GM19452 (cell line): ENCODE data around the gene PDZRN4.
"Not testable (repeated sequence)": the region's sequence is repeated elsewhere in the genome, so short reads cannot be mapped to it uniquely, and the experiment has no call there.

Experiments
- ATAC-seq: cut with Tn5 transposase; IDR thresholded peaks from one replicate; pipeline ENCODE4 v1.9.1; 2021; ENCODE audit not compliant: unreplicated experiment

The PDZRN4 gene

DNA sequence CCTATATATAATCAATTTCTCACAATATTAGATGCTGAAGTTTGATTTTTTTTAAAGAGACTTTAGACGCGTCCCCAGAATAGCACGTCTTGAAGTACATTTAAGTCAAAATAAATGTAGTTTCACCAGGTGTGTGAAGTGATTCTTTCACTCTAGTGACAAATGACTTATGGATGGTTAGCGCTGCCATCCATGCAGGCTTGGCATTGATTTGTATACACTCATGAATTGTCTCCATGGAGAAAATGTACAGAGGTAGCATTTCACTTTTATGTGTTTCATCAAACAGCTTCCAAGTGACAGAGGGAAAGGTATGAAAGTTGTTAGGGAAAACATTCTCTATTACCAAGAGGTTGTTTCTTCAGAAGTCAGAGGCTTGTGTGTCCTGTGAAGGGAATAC is 360.8 kb downstream of the PDZRN4 start:
- no peak for ATAC-seq

DNA sequence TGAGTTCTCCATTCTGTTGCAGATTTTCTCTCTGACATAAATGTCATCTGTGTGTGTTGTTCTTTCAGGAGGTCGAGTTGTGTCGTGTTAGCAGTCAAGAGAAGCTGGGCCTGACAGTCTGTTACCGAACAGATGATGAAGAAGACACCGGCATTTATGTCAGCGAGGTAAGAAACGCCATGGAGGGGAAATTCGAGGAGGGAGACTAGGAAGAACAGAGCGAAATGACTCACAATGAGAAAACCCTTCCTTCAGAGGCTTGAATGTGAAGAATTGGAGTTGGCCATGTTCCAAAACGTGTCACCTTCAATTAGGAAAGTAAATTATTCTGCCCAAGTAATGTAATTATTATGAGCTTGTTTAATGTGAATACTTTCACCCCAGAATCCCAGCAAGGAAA is 364.5 kb downstream of the PDZRN4 start:
- no peak for ATAC-seq

DNA sequence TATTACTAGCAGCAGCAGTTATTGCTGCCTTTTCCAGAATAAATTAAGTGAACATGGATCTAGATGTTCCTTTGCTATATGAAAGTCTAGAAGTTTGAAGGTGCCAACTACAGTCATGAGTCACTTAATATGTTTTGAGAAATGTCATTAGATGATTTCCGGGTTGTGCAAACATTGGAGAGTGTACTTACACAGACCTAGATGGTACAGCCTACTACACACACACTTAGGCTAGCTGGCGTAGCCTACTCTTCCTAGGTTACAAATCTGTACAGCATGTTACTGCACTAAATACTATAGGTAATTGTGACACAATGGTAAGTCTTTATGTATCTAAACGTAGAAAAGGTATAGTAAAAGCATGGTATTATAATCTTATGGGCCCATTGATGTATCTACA is 368.1 kb downstream of the PDZRN4 start:
- ATAC-seq = no peak

DNA sequence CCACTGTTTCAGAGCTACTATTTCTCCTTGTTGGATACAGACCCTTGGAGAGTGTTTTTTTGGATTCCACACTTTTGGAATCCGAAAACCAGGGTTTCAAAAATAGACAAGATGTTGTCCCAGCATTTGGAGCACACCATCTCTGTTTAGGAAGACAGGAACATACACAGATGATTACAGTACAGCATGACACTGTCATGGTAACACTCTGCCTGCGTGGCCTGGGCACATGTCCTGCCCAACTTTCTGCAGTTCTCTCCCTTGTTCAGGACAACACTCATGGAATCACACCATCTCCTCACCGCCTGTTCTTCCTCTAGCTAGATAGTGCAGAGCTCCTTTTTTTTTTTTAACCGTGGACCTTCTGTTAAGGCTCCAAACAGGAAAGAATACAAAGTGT is 369.2 kb downstream of the PDZRN4 start:
- ATAC-seq = no peak

DNA sequence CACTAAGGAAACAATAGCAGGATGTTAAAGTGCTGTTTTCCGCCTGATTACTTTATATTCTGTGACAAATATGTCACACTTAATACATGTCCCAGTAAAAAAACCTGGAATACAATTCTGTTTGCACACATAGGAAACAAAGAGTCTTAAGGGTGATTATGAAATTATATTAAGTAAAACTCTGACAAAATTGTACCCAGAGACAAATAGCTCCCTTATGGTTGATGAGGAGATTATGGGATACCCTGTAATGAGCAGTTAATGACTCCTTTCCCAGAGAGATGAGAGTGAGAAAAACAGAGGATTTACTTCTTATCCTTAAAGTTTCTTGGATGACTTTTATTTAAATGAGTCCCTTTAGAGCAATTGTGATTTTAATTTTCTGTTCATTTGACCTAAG is 370.6 kb downstream of the PDZRN4 start:
- ATAC-seq = no peak

DNA sequence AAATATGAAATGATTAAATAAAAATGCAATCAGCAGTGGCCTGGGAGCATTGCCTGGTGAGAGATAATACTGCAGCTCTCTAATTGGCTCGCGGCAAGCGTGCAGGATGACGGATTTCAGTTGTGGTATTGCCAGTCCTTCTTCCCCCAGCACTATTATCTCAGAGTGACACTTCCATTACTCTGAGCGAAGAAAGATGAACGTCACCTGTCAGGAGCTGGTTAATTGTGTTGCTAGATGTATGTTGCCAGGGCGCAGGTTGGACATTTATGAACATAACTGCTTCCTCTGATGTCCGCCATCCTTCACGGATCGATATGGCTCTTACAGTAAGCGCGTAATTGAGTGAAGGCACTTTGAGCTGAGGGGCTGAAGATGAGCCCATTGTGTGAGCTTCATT is 374.9 kb downstream of the PDZRN4 start:
- ATAC-seq = no peak

DNA sequence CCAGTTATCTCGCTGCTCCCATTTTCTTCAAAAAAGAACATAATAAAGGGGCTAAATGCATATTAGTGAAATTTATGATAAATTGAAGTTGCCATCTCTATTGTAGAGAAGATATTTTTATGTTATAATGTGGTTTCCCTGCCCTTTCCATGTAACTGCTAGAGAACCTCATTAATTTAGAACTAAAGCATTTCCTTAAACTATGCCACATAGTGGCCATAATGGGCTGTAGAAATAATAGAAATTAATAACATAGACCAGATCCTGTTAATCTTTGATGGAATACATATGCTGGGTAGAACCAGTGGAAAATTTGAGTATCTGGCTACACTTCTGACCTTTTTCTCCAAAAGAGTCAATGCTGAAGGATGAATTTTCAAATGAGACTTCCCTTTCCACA is 376.7 kb downstream of the PDZRN4 start:
- ATAC-seq = no peak

DNA sequence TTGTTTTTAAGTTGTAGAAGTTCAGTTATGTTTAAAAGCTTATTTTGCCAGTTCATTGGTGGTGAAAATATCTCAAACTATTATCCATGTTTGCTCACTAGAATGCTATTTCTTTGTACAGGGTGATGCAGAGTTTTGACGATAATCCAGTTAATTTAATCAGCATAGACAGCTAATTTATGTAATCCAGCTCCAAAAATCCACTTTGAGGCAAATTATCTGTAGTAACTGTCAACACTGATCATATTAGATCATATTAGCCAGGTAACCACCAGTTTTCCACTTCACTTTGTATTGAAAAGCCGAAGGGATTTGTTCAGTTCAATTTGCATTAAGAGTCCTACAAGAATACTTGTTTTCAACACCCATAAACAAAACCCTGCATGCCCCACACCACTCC is 378.6 kb downstream of the PDZRN4 start:
- ATAC-seq = no peak

DNA sequence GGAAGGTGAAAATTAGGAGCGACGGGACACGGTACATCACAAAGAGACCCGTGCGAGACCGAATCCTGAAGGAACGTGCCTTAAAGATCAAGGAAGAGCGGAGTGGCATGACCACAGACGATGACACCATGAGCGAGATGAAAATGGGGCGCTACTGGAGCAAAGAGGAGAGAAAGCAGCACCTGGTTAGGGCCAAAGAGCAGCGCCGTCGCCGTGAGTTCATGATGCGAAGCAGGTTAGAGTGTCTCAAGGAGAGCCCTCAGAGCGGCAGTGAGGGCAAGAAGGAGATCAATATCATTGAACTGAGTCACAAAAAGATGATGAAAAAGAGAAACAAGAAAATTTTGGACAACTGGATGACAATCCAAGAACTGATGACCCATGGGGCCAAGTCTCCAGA is 385.3 kb downstream of the PDZRN4 start:
- ATAC-seq = no peak

DNA sequence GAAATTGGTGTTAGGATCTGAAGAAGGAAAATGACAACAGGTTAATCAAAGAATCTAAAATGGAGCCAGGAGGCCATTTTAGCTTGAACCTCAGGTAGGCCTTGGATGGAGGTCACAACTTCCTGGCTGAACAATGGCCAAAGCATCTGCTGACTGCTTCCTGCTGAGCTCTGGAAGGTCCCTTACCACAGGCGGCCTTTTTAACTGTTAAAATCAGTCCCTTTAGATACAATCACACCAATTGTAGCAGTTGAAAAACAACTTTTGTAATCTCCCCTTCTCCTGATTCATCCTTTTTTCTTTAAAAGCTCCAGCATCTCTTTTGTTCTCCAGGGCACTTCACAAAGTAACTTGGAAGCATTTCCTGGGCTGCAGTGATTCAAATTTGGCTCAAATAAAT is 388.8 kb downstream of the PDZRN4 start:
- no peak for ATAC-seq

DNA sequence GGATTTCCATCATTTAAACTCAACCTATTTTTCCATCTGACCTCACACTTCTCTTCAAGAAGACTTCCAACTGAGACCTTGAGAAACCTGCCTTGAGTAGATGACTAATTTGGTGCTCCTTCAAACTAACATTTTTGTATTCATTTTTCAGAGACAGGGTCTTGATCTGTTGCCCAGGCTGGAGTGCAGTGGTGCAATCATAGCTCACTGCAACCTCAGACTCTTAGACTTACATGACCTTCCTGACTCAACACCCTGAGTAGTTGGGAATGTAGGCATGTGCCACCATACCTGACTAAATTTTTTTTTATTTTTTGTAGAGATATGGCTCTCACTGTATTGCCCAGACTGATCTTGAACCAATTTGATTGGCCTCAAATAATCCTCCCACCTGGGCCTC is 389.9 kb downstream of the PDZRN4 start:
- no peak for ATAC-seq

DNA sequence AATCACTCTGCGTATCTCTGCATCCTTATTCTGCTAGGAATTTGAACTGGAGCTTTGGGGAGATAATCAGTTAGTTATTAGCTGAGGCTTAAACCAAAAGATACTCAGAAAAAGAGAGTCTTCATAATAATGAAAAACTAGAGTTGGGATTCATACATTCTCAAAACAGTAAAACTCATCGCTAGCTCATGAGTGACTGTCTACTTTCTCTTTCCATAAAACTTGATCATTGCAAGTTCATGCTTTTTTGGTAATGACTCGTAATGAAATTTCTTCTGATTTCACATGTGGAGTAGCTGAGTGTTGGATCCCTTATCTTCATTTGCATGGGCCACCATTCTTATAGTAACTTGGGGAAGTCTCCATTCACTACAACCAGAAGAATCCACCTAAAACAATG is 397.7 kb downstream of the PDZRN4 start:
- no peak for ATAC-seq

DNA sequence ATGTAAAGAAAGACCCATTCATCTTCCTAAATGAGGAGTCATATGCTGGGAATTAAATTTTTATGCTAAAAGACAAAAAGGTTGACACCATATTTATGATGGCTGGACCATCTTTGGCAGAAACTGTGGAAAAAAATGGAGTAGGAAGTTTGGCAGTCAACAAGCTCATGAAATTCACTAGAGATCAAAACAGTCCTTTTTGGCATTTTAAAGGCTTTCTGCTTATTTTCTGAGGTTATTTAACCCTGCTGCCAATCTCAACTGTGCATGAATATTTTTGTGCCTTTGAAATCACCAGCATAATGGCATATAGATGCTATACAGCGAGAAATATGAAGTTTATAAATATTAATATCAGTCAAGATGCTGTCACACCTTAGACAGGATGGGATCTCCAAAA is 399.5 kb downstream of the PDZRN4 start:
- no peak for ATAC-seq

DNA sequence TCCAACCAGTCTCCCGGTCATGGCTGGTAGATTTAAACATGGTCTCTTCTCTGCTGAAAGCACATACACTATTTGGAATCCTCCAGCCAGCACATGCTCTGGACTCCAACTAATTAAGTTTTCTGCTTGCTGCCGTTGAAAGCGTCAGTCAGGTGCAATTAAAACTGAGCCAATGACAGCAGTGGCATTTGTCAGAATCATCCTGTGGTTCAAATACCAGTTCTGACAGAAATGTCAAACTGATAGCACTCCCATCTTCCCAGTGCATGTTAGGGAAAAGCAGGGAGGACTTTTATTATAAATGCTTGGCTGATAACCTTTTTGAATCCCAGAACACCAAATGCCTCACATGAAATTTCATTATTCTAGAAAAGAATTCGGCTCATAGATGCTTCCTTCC is 401.8 kb downstream of the PDZRN4 start:
- no peak for ATAC-seq

DNA sequence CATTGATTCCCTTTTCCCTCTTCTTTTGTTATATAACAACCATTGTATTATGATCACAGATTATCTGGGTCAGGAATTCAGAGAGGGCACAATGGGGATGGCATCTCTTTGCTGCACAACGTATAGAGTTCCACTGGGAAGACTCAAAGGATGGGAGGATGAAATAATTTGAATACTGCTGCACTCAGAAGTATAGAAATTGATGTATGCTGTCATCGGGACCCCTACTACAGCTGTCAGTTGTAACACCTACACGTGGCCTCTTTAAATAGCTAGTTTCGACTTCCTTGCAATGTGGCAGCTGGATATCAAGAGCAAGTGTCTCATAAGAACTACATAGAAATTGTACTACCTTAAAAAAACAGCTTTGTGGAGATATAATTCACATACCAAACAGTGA is 408.1 kb downstream of the PDZRN4 start:
- ATAC-seq = no peak

DNA sequence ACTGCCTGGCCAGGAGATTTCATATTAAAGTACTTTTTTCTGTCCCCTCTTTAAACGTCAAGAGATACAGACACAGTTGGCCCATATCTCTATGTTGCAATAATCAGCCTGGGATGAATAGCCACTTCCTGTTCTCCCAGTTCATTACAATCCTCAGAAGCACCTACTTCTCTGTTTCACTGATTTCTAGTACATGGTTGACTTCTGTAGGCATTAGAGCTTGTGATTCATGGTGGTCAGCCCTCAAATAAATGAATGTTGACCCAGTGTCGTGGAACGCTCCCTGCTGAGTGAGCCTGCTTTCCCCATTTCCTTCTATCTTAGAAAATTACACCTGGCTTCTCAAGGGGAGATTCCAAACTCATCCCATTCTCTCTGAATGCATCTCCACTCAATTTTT is 416.7 kb downstream of the PDZRN4 start:
- ATAC-seq = no peak

DNA sequence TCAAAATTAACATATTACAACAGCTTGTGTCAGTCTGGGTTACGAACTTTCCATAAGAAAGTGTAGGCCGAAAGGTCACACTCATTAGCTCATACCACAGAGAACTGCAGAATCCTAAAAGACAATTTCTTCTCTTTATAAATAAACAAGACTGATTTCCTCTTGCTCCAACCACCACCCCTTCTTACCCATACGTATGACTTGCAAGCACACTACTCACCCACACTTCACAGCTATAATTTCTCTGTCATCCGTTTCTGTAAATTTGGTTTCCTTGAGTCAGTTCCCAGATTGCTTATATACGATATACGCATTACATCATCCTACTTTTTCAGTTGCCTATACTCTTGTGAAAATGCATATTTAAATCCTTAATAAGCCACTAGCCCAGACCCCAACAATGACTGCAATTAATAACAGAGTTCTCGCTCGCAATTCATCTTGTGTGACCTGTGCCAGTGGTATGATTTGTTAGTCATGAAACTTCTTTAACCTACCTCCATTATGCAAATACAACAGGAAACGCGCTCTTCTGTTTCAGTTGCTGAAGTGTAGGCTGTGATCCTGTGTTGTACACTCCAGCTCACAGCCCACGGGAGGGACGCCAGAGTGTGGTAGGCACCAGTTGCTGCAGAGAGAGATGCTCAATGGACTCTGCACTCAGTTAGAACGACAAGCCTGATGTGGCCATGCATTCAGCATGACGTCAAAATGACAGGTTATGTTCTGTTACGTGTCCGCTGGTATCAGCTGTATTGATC is 417.6 kb downstream of the PDZRN4 start:
- no peak for ATAC-seq

DNA sequence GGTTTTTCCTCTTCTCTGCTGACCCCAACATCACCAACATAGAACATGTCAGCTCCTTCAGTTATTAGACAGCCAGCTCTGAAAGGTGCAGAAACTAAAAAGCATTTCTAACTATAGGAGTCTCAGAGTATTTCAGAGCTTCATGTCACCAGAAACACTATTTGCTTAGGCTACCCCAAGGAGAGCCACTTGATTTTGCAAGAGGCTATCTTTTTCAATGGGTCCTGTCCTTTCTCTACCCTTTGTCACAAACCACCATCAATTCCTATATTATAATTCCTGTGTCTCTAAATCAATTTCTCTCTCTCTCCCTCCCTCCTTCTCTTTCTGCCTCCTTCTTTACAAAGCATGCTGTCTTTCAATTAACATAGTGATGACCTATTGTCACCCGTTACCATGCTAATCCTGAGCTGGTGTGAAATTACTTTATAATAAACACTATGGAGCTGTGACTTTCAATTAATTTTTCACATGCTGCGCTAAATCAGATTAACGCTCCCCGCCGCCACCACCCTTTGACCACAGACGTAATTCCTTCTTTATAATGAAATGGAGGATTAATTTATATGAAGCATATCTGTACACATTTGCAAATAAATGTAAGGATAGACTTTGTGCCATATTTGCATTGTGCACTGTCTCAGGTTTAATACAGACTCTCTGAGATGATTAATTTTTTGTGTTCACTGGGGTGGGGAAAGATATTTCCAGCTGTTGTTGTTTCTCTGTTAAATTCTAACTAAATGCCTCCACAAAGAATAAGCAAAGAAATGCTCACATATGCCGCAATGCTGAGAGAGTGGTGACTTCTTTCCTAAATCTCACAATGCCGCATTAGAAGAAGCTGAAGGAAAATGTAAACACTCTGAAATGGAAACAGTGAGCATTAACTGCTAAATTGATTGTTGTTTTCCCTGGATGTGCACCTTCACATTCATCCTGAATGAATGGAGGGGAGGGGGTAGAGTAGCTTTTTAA is 418.6 kb downstream of the PDZRN4 start:
- no peak for ATAC-seq

DNA sequence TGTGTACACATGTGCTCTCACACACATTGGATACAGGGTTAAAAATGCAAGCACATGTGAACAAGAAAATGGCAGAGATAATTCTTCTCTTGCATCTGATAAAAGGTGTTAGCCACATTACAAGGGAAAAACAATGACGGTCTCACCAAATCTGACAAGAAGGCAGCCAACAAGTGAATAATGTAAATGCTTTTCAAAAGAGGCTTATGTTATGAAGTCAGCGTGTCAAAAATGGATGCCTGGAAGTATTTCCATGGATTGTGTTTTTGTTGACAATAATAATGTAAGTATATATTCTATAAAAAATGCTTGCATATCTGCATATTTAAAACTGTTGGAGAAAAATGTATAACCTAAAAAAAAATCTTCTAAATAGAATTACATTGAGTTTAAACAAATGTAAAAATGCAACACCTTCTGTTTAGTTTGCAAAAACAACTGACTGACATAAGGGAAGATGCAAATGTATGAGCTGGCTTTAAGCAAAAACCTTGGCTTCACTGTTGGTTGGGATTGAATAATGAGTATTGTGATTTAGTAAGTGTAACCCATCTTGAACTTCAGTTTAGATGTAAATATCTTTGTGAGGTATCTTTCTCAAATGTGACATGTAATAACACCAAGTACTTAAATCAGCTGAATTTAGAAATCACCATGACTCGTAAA is 424.9 kb downstream of the PDZRN4 start:
- no peak for ATAC-seq

DNA sequence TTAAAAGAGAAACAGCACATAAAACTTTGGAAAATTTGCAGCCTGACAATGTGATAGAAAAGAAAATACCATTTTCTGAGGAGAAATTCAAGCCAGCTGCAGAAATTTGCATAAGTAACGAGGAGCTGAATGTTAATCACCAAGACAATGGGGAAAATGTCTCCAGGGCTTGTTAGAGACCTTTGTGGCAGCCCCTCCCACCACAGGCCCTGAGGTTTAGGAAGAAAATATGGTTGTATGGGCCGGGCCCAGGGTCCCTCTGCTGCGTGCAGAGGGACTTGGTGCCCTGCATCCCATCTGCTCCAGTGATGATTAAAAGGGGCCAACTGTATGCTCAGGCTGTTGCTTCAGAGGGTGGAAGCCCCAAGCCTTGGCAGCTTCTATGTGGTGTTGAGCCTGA is 427.1 kb downstream of the PDZRN4 start:
- ATAC-seq = not testable (repeated sequence)

DNA sequence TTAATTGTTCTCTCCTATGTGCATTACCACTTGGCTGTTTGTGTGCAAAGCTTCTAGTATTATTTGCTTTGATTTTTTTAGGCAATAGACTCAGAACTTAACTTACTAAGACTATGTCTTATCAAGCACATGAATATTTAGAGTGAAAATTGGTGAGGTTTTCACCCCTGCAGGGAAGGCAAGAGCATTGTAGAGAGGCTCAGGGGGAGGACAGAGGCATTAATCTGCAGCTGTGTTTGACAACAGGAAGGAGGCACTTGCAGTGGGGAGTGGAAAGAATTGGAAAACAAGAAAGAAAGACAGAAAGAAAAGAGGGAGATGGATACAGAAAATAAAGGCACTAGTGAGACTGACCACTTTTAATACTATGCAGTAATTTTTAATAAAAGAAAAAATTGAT is 431.6 kb downstream of the PDZRN4 start:
- ATAC-seq = no peak

DNA sequence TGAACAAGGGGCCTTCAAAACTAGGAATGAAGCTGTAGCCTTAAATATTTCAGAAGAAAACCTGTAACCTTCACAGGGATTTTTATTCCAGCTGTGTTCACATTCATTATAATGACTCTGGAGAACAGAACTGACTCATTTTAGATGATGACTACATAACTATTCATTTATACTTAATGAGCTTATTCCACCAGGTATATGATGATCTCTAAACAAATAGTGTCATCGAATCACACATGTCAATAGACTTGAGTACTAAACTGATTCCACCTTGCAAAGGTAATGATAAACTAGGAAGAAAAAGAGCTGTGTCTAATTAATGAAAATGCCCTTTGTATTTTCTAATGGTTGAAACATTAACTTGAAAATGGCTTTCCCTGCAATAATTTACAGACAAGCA is 433.2 kb downstream of the PDZRN4 start:
- no peak for ATAC-seq
